Measurements from ENCODE around the gene CD3G.

Gene CD3G

DNA sequence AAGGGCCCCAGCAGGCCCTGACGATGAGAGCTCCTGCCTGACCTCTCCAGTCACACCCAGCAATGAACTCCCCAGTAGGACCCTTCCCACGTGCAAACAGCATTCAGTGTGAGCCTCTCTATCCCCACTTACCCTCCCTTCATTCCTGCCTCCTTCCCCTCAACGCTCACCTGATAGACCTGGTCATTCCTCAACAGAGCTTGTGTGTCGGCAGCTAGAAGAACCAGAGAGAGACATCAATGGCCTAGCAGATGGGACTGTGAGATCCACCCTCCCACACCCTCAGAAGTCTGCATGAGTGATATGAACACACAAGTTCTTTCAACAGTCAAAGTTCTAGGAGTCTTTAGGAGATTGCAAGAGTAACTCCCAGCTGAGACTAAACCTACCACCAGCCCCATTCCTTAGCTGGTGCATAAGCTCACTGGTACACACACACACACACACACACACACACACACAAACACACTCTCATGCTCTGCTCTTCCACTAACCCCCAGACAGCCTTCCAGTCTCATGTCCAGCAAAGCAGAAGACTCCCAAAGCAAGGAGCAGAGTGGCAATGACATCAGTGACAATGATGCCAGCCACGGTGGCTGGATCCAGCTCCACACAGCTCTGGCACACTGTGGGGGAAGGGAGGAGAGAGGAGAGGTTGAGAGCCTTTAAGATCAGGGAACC, 4.7 kb upstream of the CD3G start:
- no peak overlapping the region for H3K4me3 ChIP-seq (ENCODE audit: low read depth, low read length)

DNA sequence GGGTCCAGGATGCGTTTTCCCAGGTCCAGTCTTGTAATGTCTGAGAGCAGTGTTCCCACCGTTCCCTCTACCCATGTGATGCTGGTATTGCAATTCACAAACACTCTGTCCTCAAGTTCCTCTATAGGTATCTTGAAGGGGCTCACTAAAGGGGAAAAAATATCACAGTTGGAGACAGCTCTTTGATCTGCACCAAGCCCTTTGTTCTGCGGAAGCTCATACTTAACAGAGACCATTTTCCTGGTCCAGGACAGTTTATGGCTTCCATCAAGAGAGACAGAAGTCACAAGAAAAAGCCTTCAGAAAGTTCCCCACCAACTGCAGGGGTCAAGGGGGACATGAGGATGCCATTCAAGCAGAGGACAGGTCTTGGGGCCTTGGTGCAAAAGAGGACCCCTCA, 3.7 kb upstream of the CD3G start:
- TF ChIP-seq, protein P1, sequence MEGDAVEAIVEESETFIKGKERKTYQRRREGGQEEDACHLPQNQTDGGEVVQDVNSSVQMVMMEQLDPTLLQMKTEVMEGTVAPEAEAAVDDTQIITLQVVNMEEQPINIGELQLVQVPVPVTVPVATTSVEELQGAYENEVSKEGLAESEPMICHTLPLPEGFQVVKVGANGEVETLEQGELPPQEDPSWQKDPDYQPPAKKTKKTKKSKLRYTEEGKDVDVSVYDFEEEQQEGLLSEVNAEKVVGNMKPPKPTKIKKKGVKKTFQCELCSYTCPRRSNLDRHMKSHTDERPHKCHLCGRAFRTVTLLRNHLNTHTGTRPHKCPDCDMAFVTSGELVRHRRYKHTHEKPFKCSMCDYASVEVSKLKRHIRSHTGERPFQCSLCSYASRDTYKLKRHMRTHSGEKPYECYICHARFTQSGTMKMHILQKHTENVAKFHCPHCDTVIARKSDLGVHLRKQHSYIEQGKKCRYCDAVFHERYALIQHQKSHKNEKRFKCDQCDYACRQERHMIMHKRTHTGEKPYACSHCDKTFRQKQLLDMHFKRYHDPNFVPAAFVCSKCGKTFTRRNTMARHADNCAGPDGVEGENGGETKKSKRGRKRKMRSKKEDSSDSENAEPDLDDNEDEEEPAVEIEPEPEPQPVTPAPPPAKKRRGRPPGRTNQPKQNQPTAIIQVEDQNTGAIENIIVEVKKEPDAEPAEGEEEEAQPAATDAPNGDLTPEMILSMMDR (IDR thresholded peaks at IDR 0.05; ENCODE audit: low read depth, low read length), result no peak
- in situ Hi-C loops (cut with HindIII; ENCODE audit: low sequenced_read_pairs), result no loop called here
- H3K4me3 ChIP-seq (ENCODE audit: low read depth, low read length), result no peak overlapping the region
- no peak for DNase-seq (ENCODE audit: low read depth, low spot score)

More for the DNA sequence above, 4.7 kb upstream of the CD3G start:
- TF ChIP-seq, protein P1 (IDR thresholded peaks at IDR 0.05; ENCODE audit: low read depth, low read length), result no peak
- DNase-seq (ENCODE audit: low read depth, low spot score), result no peak
- in situ Hi-C loops (cut with HindIII; ENCODE audit: low sequenced_read_pairs), result no loop called here

- H3K4me3 ChIP-seq (ENCODE audit: low read depth, low read length), result no peak overlapping the region
- no peak for DNase-seq (ENCODE audit: low read depth, low spot score)
- in situ Hi-C loops (cut with HindIII; ENCODE audit: low sequenced_read_pairs), result no loop called here
- TF ChIP-seq, protein P1 (IDR thresholded peaks at IDR 0.05; ENCODE audit: low read depth, low read length), result no peak
These were observed 2.9 kb upstream of the CD3G start for GRCh38 chr11:118341261-118341660.

DNA sequence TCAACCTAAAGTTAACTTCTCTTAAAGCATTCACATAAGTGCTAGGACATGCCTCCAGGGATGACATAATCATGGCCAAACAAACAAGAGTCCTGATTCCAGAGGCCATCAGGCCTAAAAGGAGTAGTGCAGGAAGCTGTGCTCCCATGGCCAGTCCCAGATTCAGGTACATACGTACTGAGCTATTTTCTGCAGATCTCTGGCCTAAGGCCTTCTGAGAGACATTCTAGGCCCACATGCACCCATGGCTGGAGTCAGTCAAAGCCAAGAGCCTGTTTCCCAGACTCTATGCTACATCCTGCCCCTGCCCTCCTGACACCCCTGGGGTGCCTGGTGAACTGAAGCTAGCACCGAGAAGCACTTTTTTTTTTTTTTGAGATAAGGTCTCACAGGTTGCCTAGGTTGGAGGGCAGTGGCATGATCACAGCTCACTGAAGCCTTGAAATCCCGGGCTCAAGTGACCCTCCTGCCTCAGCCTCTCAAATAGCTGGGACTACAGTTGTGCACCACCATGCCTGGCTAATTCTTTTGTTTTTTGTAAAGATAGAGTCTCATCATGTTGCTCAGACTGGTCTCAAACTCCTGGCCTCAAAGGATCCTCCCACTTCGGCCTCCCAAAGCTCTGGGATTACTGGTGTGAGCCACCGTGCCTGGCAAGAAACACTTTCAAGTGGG, 2.2 kb upstream of the CD3G start:
- in situ Hi-C loops (cut with HindIII; ENCODE audit: low sequenced_read_pairs), result no loop called here
- H3K4me3 ChIP-seq (ENCODE audit: low read depth, low read length), result no peak overlapping the region
- DNase-seq (ENCODE audit: low read depth, low spot score), result no peak
- TF ChIP-seq, protein P1 (IDR thresholded peaks at IDR 0.05; ENCODE audit: low read depth, low read length), result no peak

GRCh38 chr11:118342503-118343161, 1.5 kb upstream of the CD3G start, which contains the start of gene CD3D:
TSS of gene CD3D (minus strand) at chr11:118342705. CDS start at chr11:118342607, 98 bp downstream.
- in situ Hi-C loops (cut with HindIII; ENCODE audit: low sequenced_read_pairs), result no loop called here
- no peak for DNase-seq (ENCODE audit: low read depth, low spot score)

GRCh38 chr11:118343248-118343647, 896 bp upstream of the CD3G start:
- in situ Hi-C loops (cut with HindIII; ENCODE audit: low sequenced_read_pairs), result no loop called here
- no peak overlapping the region for H3K4me3 ChIP-seq (ENCODE audit: low read depth, low read length)
- TF ChIP-seq, protein P1 (IDR thresholded peaks at IDR 0.05; ENCODE audit: low read depth, low read length), result no peak
- DNase-seq (ENCODE audit: low read depth, low spot score), result no peak

More at GRCh38 chr11:118342503-118343161, 1.5 kb upstream of the CD3G start, which contains the start of gene CD3D:
- H3K4me3 ChIP-seq (ENCODE audit: low read depth, low read length), result no peak within 1 kb of the TSS
- TF ChIP-seq, protein P1 (IDR thresholded peaks at IDR 0.05; ENCODE audit: low read depth, low read length), result no peak
